ENCODE results near the gene CDC27.

- TF ChIP-seq CTCF (IDR thresholded peaks at IDR 0.05) (no peak), EZH2 (IDR thresholded peaks at IDR 0.05) (no peak)
Observed at GRCh38 chr17:47213540-47213939, 24.4 kb upstream of the CDC27 start.

All from neural progenitor cell (in vitro differentiated cells).